SU-DHL-6 (cell line): Measurements from ENCODE around the gene NME9.

Source experiments
- H2AFZ ChIP-seq: fragments of 200-600 bp; sonication (generic); 2 replicates; pipeline ENCODE4 v1.6.1; 2014; ENCODE audit warnings: low read depth, mild to moderate bottlenecking, moderate library complexity, mixed read lengths, antibody characterized with exemption, low read length; ENCODE audit not compliant: severe bottlenecking
- H3F3A ChIP-seq: fragments of 200-600 bp; shearing (Covaris generic); 2 replicates; pipeline ENCODE4 v1.6.0; 2016; ENCODE audit warnings: antibody characterized with exemption, mild to moderate bottlenecking; ENCODE audit not compliant: insufficient read depth
- H3K27ac ChIP-seq: fragments of 200-600 bp; sonication (generic); 2 replicates; pipeline ENCODE4 v1.5.1; 2016; ENCODE audit warnings: low read depth, mild to moderate bottlenecking, low read length, moderate library complexity, mixed read lengths
- H3K27me3 ChIP-seq: fragments of 200-600 bp; sonication (generic), shearing (Covaris generic); 2 replicates; pipeline ENCODE4 v1.6.0; 2014; ENCODE audit warnings: mild to moderate bottlenecking, low read length
- H3K36me3 ChIP-seq: fragments of 200-600 bp; sonication (generic); 2 replicates; pipeline ENCODE4 v1.6.1; 2014; ENCODE audit warnings: mild to moderate bottlenecking, low read length, mixed read lengths
- H3K4me2 ChIP-seq: fragments of 300-600, 200-600 bp; shearing (Covaris generic), sonication (generic); 2 replicates; pipeline ENCODE4 v1.6.0; 2014; ENCODE audit warnings: low read length, low read depth, mild to moderate bottlenecking; ENCODE audit not compliant: poor library complexity, severe bottlenecking
- H3K4me3 ChIP-seq: fragments of 200-600 bp; sonication (generic); 2 replicates; pipeline ENCODE4 v1.5.1; 2014; ENCODE audit warnings: antibody characterized with exemption, low read length, mild to moderate bottlenecking, mixed read lengths; ENCODE audit not compliant: insufficient read depth, poor library complexity, severe bottlenecking
- H3K79me2 ChIP-seq: fragments of 200-600 bp; sonication (generic); 2 replicates; pipeline ENCODE4 v1.6.1; 2014; ENCODE audit warnings: mild to moderate bottlenecking, low read length, moderate library complexity; ENCODE audit not compliant: insufficient read depth
- H3K9ac ChIP-seq: fragments of 200-600 bp; sonication (generic); 2 replicates; pipeline ENCODE4 v1.7.0; 2014; ENCODE audit warnings: mild to moderate bottlenecking, low read length
- H3K9me2 ChIP-seq: fragments of 200-600 bp; sonication (generic); replicated peaks from 2 replicates; pipeline ENCODE4 v1.6.1; 2014; ENCODE audit warnings: low read length; ENCODE audit not compliant: insufficient read depth
- H3K9me3 ChIP-seq: fragments of 200-600 bp; sonication (generic); 2 replicates; pipeline ENCODE4 v1.6.1; 2014; ENCODE audit warnings: low read length, mixed read lengths; ENCODE audit not compliant: insufficient read depth
- H4K20me1 ChIP-seq: fragments of 200-600 bp; sonication (generic); 2 replicates; pipeline ENCODE4 v1.6.1; 2014; ENCODE audit warnings: low read depth, mild to moderate bottlenecking, antibody characterized with exemption, low read length, moderate library complexity, mixed read lengths
- EZH2phosphoT487 ChIP-seq: fragments of 200-600 bp; sonication (generic), shearing (Covaris generic); conservative IDR thresholded peaks from 2 replicates; pipeline ENCODE4 v1.6.1; 2018; ENCODE audit warnings: mild to moderate bottlenecking, antibody characterized with exemption, low read length, moderate library complexity, mixed read lengths
- TF ChIP-seq, protein P1 (sequence below): fragments of 200-600 bp; sonication (generic); IDR thresholded peaks from one replicate; pipeline ENCODE4 v1.5.1; 2017; ENCODE audit warnings: antibody characterized with exemption, mild to moderate bottlenecking, low read length, moderate library complexity; ENCODE audit not compliant: insufficient read depth, poor library complexity, severe bottlenecking

NME9 gene

DNA sequence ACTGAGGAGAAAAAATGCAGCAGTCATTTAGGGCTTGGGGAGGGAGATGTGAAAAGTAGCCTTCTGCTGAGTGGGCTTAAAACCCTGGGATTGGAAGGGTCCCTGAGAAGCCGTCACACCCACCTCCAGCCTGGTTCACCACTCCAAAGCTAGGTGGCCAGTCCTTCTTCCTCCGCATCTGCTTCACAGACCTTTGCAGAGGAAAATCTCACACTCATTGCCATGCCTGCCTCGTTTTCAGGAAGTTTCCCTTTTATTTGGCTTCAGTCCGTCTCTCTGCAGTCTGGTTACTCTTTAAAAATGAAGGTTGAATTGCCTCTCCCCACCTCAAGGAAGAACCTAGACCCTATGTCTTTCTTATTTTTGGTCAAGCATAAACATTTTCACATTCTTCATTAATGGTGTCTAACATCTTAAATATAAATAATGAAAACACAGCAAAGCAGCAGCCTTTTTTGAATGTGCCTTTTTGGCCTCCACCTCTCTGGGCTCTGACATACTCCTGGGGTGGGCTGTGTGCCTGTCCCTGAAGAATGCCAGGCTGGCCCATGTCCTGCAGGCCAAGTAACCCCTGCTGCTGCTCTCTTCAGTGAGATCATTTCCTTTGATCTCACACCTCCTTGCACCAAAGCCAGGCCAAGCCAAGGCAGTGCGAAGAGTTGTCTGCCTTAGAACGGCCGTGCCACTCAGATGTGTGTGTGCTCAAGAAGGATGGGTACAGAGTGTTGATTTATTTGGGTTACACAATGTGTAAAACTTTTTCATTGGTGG lies 29.7 kb upstream of the NME9 start:
- no peak overlapping the region for H3K27ac ChIP-seq
- no peaks in the 10 kb centered on the region for H3K36me3 ChIP-seq
- H3K4me2 ChIP-seq, result no peak overlapping the region
- TF ChIP-seq, protein P1, sequence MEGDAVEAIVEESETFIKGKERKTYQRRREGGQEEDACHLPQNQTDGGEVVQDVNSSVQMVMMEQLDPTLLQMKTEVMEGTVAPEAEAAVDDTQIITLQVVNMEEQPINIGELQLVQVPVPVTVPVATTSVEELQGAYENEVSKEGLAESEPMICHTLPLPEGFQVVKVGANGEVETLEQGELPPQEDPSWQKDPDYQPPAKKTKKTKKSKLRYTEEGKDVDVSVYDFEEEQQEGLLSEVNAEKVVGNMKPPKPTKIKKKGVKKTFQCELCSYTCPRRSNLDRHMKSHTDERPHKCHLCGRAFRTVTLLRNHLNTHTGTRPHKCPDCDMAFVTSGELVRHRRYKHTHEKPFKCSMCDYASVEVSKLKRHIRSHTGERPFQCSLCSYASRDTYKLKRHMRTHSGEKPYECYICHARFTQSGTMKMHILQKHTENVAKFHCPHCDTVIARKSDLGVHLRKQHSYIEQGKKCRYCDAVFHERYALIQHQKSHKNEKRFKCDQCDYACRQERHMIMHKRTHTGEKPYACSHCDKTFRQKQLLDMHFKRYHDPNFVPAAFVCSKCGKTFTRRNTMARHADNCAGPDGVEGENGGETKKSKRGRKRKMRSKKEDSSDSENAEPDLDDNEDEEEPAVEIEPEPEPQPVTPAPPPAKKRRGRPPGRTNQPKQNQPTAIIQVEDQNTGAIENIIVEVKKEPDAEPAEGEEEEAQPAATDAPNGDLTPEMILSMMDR, result no peak
- no peaks in the 10 kb centered on the region for H3F3A ChIP-seq
- H3K27me3 ChIP-seq, result no peaks in the 10 kb centered on the region
- no peaks in the 10 kb centered on the region for H3K9me3 ChIP-seq
- no peaks in the 10 kb centered on the region for H4K20me1 ChIP-seq
- no peaks in the 10 kb centered on the region for H3K79me2 ChIP-seq
- H3K9me2 ChIP-seq, result no peaks in the 10 kb centered on the region
- no peak overlapping the region for H2AFZ ChIP-seq
- H3K4me3 ChIP-seq, result no peak overlapping the region
- H3K9ac ChIP-seq, result no peak overlapping the region

GRCh38 chr3:138356730-138357405 lies 27.2 kb upstream of the NME9 start:
- Histone ChIP-seq H3K27me3 (no peaks in the 10 kb centered on the region), H3K4me2 (no peak overlapping the region), H3F3A (no peaks in the 10 kb centered on the region), H3K79me2 (no peaks in the 10 kb centered on the region), H3K36me3 (no peaks in the 10 kb centered on the region), H4K20me1 (no peaks in the 10 kb centered on the region), H3K27ac (no peak overlapping the region), H2AFZ (no peak overlapping the region), H3K9me2 (no peaks in the 10 kb centered on the region), H3K4me3 (no peak overlapping the region), H3K9me3 (no peaks in the 10 kb centered on the region), H3K9ac (no peak overlapping the region)
- TF ChIP-seq, protein P1, result no peak
- TF ChIP-seq EZH2phosphoT487, result no peak

DNA sequence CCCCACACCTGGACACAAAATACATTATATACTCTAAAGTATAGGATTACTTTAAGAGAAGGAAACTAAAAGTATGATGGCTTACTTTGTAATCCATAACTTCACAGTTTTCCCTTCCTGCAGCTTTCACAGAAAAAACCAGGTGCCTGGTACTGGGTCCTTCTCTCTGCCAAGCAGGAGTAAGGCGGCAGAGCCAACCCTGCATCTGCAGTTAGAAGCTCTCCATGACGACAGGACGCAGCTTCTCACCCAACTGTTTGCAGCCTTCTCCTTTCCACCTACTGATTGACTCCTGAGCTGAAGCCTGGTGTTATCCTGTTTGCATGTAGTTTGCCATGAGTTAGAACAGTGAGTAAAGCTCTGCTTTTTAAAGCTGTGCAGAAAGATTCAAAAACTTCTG lies 25.4 kb upstream of the NME9 start:
- no peaks in the 10 kb centered on the region for H3K79me2 ChIP-seq
- no peaks in the 10 kb centered on the region for H3K36me3 ChIP-seq
- H3K27ac ChIP-seq, result no peak overlapping the region
- H3F3A ChIP-seq, result no peaks in the 10 kb centered on the region
- no peak overlapping the region for H2AFZ ChIP-seq
- H3K9me2 ChIP-seq, result no peaks in the 10 kb centered on the region
- TF ChIP-seq EZH2phosphoT487, result no peak
- TF ChIP-seq, protein P1, result no peak
- H3K4me3 ChIP-seq, result no peak overlapping the region
- H3K4me2 ChIP-seq, result no peak overlapping the region
- no peaks in the 10 kb centered on the region for H3K9me3 ChIP-seq
- H4K20me1 ChIP-seq, result no peaks in the 10 kb centered on the region
- no peak overlapping the region for H3K9ac ChIP-seq
- H3K27me3 ChIP-seq, result no peaks in the 10 kb centered on the region
